Measurements from ENCODE around the gene HDAC11.
"Not testable (repeated sequence)": the region's sequence is repeated elsewhere in the genome, so short reads cannot be mapped to it uniquely, and the experiment has no call there.

The HDAC11 gene

GRCh38 chr3:13493867-13494441 lies 13.8 kb downstream of the HDAC11 start:
- DNase-seq (ENCODE audit: low read depth in 2 of 2): no peak

- DNase-seq (ENCODE audit: low read depth in 2 of 2): no peak
These were observed 14.6 kb downstream of the HDAC11 start for GRCh38 chr3:13494463-13495350.

- DNase-seq (ENCODE audit: low read depth in 2 of 2): no peak
These were observed 15.3 kb downstream of the HDAC11 start for GRCh38 chr3:13495351-13495813.

GRCh38 chr3:13495921-13496723 lies 16.0 kb downstream of the HDAC11 start:
- peak; percentile 41 to 50 for DNase-seq (ENCODE audit: low read depth in 2 of 2)

GRCh38 chr3:13496879-13497278 lies 16.8 kb downstream of the HDAC11 start:
- DNase-seq (ENCODE audit: low read depth in 2 of 2): no peak

GRCh38 chr3:13497386-13497785 lies 17.3 kb downstream of the HDAC11 start:
- DNase-seq (ENCODE audit: low read depth in 2 of 2): no peak

- no peak for DNase-seq (ENCODE audit: low read depth in 2 of 2)
These were observed 18.4 kb downstream of the HDAC11 start for GRCh38 chr3:13498354-13499060.

- DNase-seq (ENCODE audit: low read depth in 2 of 2): not testable (repeated sequence)
These were observed 19.1 kb downstream of the HDAC11 start for GRCh38 chr3:13499246-13499645.

GRCh38 chr3:13500133-13500885 lies 20.2 kb downstream of the HDAC11 start:
- no peak for DNase-seq (ENCODE audit: low read depth in 2 of 2)

GRCh38 chr3:13501056-13501455 lies 20.9 kb downstream of the HDAC11 start:
- no peak for DNase-seq (ENCODE audit: low read depth in 2 of 2)

GRCh38 chr3:13501521-13501920 lies 21.4 kb downstream of the HDAC11 start:
- DNase-seq (ENCODE audit: low read depth in 2 of 2): no peak

- no peak for DNase-seq (ENCODE audit: low read depth in 2 of 2)
These were observed 22.1 kb downstream of the HDAC11 start for GRCh38 chr3:13501958-13502790.

- no peak for DNase-seq (ENCODE audit: low read depth in 2 of 2)
These were observed 22.6 kb downstream of the HDAC11 start for GRCh38 chr3:13502791-13503060.

- no peak for DNase-seq (ENCODE audit: low read depth in 2 of 2)
These were observed 24.2 kb downstream of the HDAC11 start for GRCh38 chr3:13504161-13504831.

GRCh38 chr3:13505147-13506130 lies 25.3 kb downstream of the HDAC11 start:
- no peak for DNase-seq (ENCODE audit: low read depth in 2 of 2)

- DNase-seq (ENCODE audit: low read depth in 2 of 2): no peak
These were observed 26.1 kb downstream of the HDAC11 start for GRCh38 chr3:13506239-13506638.

GRCh38 chr3:13506680-13507079 lies 26.6 kb downstream of the HDAC11 start:
- no peak for DNase-seq (ENCODE audit: low read depth in 2 of 2)

GRCh38 chr3:13507247-13507569 lies 27.1 kb downstream of the HDAC11 start:
- DNase-seq (ENCODE audit: low read depth in 2 of 2): no peak
